ENCODE results near the gene PXMP4. TPM values are rescaled to one million over a fixed set of nuclear protein-coding genes. Genes with fewer than 3 reads are reported as not detected.

Gene PXMP4
- total and polyA plus RNA-seq, 12 donors = 4.6 to 14.8 (median 12.0) TPM

DNA sequence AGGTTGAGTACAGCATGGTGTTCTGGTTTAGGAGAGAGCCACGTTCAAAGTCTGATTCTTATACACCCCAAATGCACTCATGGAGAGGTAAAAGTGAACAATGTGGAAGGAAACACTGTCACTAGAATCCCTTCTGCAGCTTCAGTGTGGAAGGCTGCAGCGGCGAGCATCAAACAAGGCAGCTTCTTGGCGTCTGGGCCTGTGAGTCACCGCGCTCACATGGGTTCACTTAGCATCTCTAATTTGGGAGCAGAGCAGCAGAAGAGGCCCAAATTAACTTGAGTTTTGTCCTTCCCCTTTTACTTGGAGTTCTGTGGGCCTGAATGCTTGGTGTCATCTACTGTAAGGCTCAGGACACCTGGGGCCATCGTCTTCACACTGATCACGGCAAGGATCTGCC, 23.0 kb downstream of the PXMP4 start:
- Histone ChIP-seq H3K4me1 (peaks cover 0 to 31% (median 10%) of the 10 kb centered on the region in 9 donors), H3K36me3 (no peaks in the 10 kb centered on the region), H3K27me3 (no peaks in the 10 kb centered on the region), H3K27ac (peak overlapping the region in 3 of 10 donors; percentile 16 to 50 (median 47)), H3K4me3 (no peak overlapping the region), H3K9me3 (no peaks in the 10 kb centered on the region)
- WGBS, 2 donors = 73% methylated on average over 8 of the region's 8 CpGs
- DNase-seq (peak in 1 of 2 donors; percentile 43), ATAC-seq (peak; percentile 35 to 82 (median 77))
- intact Hi-C loops (cut with DNase I) = no loop called here
- TF ChIP-seq, protein P1, sequence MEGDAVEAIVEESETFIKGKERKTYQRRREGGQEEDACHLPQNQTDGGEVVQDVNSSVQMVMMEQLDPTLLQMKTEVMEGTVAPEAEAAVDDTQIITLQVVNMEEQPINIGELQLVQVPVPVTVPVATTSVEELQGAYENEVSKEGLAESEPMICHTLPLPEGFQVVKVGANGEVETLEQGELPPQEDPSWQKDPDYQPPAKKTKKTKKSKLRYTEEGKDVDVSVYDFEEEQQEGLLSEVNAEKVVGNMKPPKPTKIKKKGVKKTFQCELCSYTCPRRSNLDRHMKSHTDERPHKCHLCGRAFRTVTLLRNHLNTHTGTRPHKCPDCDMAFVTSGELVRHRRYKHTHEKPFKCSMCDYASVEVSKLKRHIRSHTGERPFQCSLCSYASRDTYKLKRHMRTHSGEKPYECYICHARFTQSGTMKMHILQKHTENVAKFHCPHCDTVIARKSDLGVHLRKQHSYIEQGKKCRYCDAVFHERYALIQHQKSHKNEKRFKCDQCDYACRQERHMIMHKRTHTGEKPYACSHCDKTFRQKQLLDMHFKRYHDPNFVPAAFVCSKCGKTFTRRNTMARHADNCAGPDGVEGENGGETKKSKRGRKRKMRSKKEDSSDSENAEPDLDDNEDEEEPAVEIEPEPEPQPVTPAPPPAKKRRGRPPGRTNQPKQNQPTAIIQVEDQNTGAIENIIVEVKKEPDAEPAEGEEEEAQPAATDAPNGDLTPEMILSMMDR (IDR thresholded peaks at IDR 0.05) = no peak

DNA sequence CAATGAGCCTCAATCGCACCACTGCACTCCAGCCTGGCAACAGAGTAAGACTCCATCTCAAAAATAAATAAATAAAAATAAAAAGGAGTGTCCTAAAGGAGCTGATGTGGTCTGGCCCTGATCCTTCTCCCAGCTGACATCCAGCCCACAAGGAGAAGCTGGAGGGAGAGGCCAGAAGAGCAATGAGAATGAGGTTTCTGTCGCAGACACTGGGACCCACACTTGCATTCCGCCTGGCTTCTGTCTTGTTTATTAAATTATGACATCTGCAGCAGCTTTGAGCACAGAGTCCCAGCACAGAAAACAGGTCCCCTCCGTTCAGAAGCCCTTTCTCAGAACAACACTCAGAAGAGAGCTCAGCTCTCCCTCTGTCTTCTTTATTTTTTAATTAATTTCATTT, 23.7 kb downstream of the PXMP4 start:
- H3K4me1 ChIP-seq = peaks cover 0 to 31% (median 10%) of the 10 kb centered on the region in 9 donors
- intact Hi-C loops (cut with DNase I) = no loop called here
- DNase-seq (no peak), ATAC-seq (no peak)
- no peak overlapping the region for H3K4me3 ChIP-seq
- no peaks in the 10 kb centered on the region for H3K9me3 ChIP-seq
- no peaks in the 10 kb centered on the region for H3K36me3 ChIP-seq
- TF ChIP-seq, protein P1 (IDR thresholded peaks at IDR 0.05) = no peak
- H3K27me3 ChIP-seq = no peaks in the 10 kb centered on the region
- peak overlapping the region in 2 of 10 donors; percentile 16 to 34 for H3K27ac ChIP-seq
- WGBS, 2 donors = 78 to 82% methylated on average over 4 of the region's 4 CpGs

DNA sequence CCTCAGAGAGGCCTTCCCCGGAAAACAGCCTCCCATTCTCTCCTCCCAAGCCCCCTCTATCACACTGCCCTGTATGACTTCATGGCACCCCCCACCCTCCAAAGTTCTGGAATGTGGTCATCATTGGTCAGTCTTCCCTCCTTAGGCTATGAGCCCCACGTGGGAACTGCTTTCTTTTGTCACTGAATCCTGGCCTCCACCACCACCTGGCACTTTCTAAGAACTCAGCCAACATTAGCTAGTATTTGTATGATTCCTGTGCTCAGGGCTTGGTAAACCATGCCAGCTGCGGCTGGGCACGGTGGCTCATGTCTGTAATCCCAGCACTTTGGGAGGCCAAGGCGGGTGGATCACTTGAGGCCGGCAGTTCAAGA, 25.5 kb downstream of the PXMP4 start:
- TF ChIP-seq, protein P1 (IDR thresholded peaks at IDR 0.05) = no peak
- Histone ChIP-seq H3K4me1 (peaks cover 0 to 36% (median 11%) of the 10 kb centered on the region in 9 donors), H3K27ac (peak overlapping the region in 3 of 10 donors; percentile 46 to 70 (median 55)), H3K36me3 (no peaks in the 10 kb centered on the region), H3K4me3 (no peak overlapping the region), H3K27me3 (no peaks in the 10 kb centered on the region), H3K9me3 (no peaks in the 10 kb centered on the region)
- intact Hi-C loops (cut with DNase I) = no loop called here
- no peak for DNase-seq
- peak in 1 of 8 donors; percentile 7 for ATAC-seq
- 77 to 78% methylated on average over 6 of the region's 6 CpGs for WGBS, 2 donors

DNA sequence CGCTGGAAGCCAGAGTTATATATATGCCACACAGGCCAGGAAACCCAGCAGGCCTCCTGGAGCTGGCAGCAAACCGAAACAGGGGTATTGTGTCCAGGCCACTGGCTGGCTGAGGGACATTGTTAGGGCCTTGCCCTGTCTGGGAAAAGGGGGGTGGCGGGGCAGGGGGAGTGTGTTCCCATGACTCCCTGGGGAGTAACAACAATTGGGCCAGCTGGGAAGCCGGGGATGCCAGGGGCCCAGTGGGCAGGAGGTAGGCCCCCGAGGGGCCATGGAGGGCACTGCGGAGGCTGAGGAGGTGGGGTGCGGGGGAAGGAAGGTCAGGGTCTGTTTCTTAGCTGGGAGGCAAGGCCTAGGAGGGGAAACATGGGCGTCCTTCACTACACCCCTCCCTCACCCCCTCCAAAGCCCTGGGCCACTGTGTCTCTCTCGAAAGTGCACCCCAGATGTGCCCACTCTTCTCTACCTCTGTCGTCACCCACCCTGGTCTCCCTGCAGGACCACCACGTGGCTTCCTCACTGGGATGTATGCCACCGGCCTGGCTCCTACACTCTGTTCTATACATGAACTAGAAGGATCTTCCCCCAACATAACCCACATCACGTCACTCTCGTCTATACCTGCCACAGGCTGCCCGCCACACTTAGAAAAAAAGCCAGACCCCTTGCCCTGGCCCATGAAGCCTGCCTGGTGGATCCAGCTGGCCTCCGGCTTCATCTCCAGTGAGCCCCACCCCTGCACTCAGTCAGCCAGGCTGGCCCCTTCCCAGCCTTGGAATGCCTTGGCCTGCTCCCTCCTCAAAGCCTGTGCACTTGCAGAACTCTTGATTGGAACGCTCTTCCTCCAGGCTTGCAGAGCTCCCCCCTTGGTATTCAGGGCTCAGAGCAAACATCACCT, 26.1 kb downstream of the PXMP4 start:
- intact Hi-C loops (cut with DNase I) = no loop called here
- H3K27ac ChIP-seq = peak overlapping the region in 5 of 10 donors; percentile 25 to 70 (median 46)
- no peak overlapping the region for H3K4me3 ChIP-seq
- no peaks in the 10 kb centered on the region for H3K36me3 ChIP-seq
- ATAC-seq (peak; percentile 45 to 86 (median 64)), DNase-seq (peak in 1 of 2 donors; percentile 49)
- WGBS, 2 donors = 66 to 78% methylated on average over 17 of the region's 17 CpGs
- H3K9me3 ChIP-seq = no peaks in the 10 kb centered on the region
- TF ChIP-seq, protein P1 (IDR thresholded peaks at IDR 0.05) = no peak
- H3K27me3 ChIP-seq = no peaks in the 10 kb centered on the region
- H3K4me1 ChIP-seq = peaks cover 0 to 41% (median 11%) of the 10 kb centered on the region in 9 donors
